Activated gamma-delta T cell (primary cell): ENCODE results near the gene REN.
A peak's percentile ranks its signal among the peaks of the same experiment; 100 is the strongest.

Experiments used
- DNase-seq: peaks from one replicate; lab custom pipeline; 2025; lab: John Stamatoyannopoulos, UW

The REN gene

GRCh38 chr1:204152310-204153044 is 13.7 kb downstream of the REN start:
- DNase-seq, result no peak

- DNase-seq, result peak; percentile 69
Measured at GRCh38 chr1:204151552-204152309, 14.4 kb downstream of the REN start, which contains the start of gene ETNK2. Gene ETNK2 (minus strand): TSS chr1:204152044. CDS start chr1:204151852, 192 bp downstream.

GRCh38 chr1:204150702-204151551 is 15.2 kb downstream of the REN start:
- DNase-seq, result no peak

GRCh38 chr1:204149635-204150565 is 16.2 kb downstream of the REN start:
- DNase-seq, result no peak

DNA sequence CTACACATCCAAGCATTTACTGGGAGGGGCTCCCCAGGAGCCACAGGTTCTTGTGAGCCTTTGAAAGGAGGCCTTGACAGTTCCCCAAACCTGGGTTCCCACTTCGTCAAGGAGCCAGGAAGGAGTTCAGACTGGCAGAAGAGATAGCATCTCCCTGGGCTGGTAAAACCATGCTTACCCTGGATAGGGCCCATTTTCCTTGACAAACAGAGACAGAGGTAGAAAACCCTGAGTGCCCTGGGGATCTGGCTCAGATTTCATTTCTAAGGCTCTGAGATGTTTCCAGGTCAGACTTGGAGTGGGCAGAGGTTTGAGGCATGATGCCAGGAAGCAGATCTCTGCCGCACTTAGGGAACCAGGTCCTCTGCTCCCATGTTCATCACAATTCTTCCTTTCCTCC is 17.0 kb downstream of the REN start:
- no peak for DNase-seq

- no peak for DNase-seq
Measured at GRCh38 chr1:204147406-204148383, 18.4 kb downstream of the REN start.

GRCh38 chr1:204146965-204147364 is 19.2 kb downstream of the REN start:
- no peak for DNase-seq

GRCh38 chr1:204146309-204146708 is 19.8 kb downstream of the REN start:
- DNase-seq, result no peak

DNA sequence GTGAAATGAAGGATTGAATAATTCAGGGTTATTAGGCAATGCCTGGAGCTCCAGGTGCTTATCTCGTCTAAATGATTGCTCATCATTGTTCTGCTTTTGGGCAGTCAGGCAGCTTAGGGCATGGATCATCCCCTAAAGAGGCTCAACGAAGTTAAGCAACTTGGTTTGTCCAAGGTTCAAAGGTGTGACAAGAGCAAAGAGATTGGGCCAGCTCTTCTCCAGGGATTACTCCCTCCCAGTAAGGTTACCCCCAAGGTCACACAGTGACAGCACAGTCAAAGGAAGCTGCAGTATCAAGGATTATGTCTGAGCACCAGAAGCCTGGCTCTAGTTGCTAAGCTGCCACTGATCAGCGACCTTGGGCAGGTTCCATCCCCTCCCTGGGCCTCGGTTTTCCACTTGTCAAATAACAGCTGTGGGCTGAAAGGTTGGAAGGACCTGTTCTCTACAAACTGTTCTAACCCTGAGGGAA is 21.1 kb downstream of the REN start:
- DNase-seq, result no peak

DNA sequence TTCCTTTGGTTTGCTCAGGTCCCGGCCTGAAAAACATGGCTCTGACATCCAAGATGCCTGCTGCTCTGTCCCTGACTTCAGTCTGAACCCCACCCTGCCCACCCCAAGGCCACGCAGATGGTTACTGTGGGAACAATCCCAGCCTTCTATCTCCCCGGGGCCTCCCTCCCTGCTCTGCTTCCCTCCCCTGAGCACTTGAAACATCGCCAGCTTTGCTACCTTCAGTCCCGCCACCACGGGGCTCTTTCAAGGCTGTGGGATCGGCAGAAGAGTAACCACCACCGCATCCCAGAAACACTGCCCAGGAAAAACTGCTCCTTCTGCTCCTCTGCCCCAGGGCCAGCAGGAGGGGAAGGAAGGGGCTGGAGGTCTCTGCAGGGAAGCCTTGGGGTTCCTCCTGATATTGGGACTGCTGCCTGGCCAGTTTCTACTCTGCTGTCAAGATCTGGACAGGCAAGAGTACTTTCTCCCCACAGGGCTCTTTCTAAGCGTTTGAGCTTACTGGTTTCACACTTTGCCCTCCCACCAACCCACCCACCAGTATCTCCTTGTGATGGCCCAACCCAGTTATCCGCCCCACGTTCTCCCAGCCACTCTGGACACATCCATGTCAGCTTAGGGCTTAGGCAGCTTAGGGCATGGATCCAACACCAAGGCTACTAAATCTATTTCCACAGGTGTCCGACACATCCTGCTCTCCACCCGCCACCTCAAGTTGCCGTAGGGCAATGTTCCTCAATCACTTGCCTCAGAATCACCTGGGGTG is 22.7 kb downstream of the REN start:
- DNase-seq, result no peak

GRCh38 chr1:204142032-204142974 is 23.8 kb downstream of the REN start:
- no peak for DNase-seq

DNA sequence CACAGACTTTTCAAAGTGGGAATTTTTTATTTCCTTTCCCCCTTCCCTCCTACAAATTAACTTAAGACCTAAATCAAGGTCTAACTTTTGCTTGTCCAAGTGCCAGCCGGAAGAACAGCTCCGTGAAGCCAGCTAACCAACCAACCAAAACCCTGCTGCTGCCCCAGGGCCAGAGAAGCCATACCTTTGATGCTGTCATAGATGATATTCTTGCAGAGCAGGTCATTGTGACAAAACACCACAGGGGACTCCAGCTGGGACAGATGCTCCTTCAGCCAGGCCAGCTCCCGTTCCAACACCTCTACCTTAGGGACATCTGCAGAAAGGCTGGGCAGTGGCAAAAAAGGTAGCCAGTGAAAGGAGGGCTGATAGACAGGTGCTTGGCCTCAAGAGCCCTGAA is 25.0 kb downstream of the REN start:
- DNase-seq, result no peak

GRCh38 chr1:204139952-204140351 is 26.2 kb downstream of the REN start:
- DNase-seq, result no peak

- DNase-seq, result no peak
Measured at GRCh38 chr1:204139088-204139487, 27.0 kb downstream of the REN start.

- DNase-seq, result no peak
Measured at GRCh38 chr1:204136814-204137213, 29.3 kb downstream of the REN start.

DNA sequence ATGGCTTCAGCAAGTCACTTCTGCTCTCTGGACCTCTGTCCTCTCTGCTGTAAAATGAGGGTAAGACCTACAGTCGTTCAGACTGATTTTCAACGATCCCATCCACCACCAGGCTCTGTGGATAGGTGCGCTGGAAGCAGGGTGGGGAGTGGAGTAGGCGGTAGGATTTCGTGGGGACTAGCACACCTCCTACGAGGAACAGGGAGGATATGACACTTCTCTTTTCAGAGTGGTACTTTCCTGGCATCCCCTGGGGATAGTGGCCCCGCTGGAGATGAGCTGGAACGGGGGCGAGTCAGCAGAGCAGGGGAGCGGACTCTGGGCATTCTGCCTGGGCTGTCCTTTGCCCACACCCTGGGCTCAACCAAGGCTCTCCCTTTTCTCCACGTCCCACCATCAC is 32.0 kb downstream of the REN start:
- no peak for DNase-seq

- DNase-seq, result no peak
Measured at GRCh38 chr1:204132718-204133117, 33.4 kb downstream of the REN start.

- DNase-seq, result no peak
Measured at GRCh38 chr1:204131978-204132377, 34.2 kb downstream of the REN start.
